Astrocyte (in vitro differentiated cells and primary cell): Measurements from ENCODE around the gene EPHA6. TPM values are rescaled to one million over a fixed set of nuclear protein-coding genes. Genes with fewer than 3 reads are reported as not detected.

ENCODE experiments used
- DNase-seq: peaks from one replicate; pipeline ENCODE4 v3.0.0-alpha.2; 2010; ENCODE audit warnings: low read depth
- FAIRE-seq: peaks from 2 replicates; lab custom pipeline; 2011; peaks lifted over from hg19 to GRCh38; lab: Jason Lieb, UNC
- H2AFZ ChIP-seq: 2 replicates; pipeline ENCODE4 v1.6.0; 2012; ENCODE audit warnings: low read depth, low read length, inconsistent platforms
- H3K27ac ChIP-seq: 2 replicates; pipeline ENCODE4 v1.5.1; 2011; ENCODE audit warnings: low read depth, low read length, inconsistent platforms
- H3K27me3 ChIP-seq: 2 replicates; pipeline ENCODE4 v1.6.0; 2011; ENCODE audit warnings: low read length, inconsistent platforms; ENCODE audit not compliant: insufficient read depth
- H3K36me3 ChIP-seq: 2 replicates; pipeline ENCODE4 v1.5.1; 2011; ENCODE audit warnings: low read length, inconsistent platforms; ENCODE audit not compliant: insufficient read depth
- H3K4me1 ChIP-seq: 2 replicates; pipeline ENCODE4 v1.5.1; 2011; ENCODE audit warnings: low read length, inconsistent platforms; ENCODE audit not compliant: insufficient read depth
- H3K4me2 ChIP-seq: 2 replicates; pipeline ENCODE4 v1.6.0; 2012; ENCODE audit warnings: low read length, inconsistent platforms
- H3K4me3 ChIP-seq: 2 replicates; pipeline ENCODE4 v1.5.1; 2011; ENCODE audit warnings: low read depth, mild to moderate bottlenecking, low read length, inconsistent platforms; ENCODE audit not compliant: insufficient read depth
- H3K79me2 ChIP-seq: 2 replicates; pipeline ENCODE4 v1.6.0; 2012; ENCODE audit warnings: mild to moderate bottlenecking, low read length, inconsistent platforms; ENCODE audit not compliant: insufficient read depth
- H3K9ac ChIP-seq: 2 replicates; pipeline ENCODE4 v1.6.0; 2012; ENCODE audit warnings: mild to moderate bottlenecking, low read length, inconsistent platforms
- H3K9me3 ChIP-seq: 2 replicates; pipeline ENCODE4 v1.5.1; 2012; ENCODE audit warnings: low read depth, mild to moderate bottlenecking, low read length, inconsistent platforms; ENCODE audit not compliant: insufficient read depth
- H4K20me1 ChIP-seq: 2 replicates; pipeline ENCODE4 v1.6.0; 2012; ENCODE audit warnings: low read length, inconsistent platforms; ENCODE audit not compliant: insufficient read depth
- H3K27ac Mint-ChIP-seq: one replicate; pipeline ENCODE4 v1.8.0; 2021; ENCODE audit warnings: mild to moderate bottlenecking, mixed read lengths; ENCODE audit not compliant: unreplicated experiment
- H3K27me3 Mint-ChIP-seq: one replicate; pipeline ENCODE4 v1.8.0; 2021; ENCODE audit warnings: low read depth, mixed read lengths; ENCODE audit not compliant: unreplicated experiment
- H3K36me3 Mint-ChIP-seq: one replicate; pipeline ENCODE4 v1.8.0; 2021; ENCODE audit warnings: low read depth, mixed read lengths; ENCODE audit not compliant: unreplicated experiment
- H3K4me1 Mint-ChIP-seq: one replicate; pipeline ENCODE4 v1.8.0; 2021; ENCODE audit warnings: low read depth, mixed read lengths; ENCODE audit not compliant: unreplicated experiment
- H3K4me3 Mint-ChIP-seq: one replicate; pipeline ENCODE4 v1.8.0; 2021; ENCODE audit warnings: mild to moderate bottlenecking, moderate library complexity, mixed read lengths; ENCODE audit not compliant: unreplicated experiment
- H3K9me3 Mint-ChIP-seq: one replicate; pipeline ENCODE4 v1.8.0; 2021; ENCODE audit warnings: mild to moderate bottlenecking, mixed read lengths; ENCODE audit not compliant: unreplicated experiment
- CTCF ChIP-seq: IDR thresholded peaks from 2 replicates; pipeline ENCODE4 v1.5.1; 2011; ENCODE audit warnings: low read depth, mild to moderate bottlenecking, inconsistent platforms, low read length, moderate library complexity; ENCODE audit not compliant: insufficient read depth
- EZH2 ChIP-seq: IDR thresholded peaks from 2 replicates; pipeline ENCODE4 v1.6.1; 2012; ENCODE audit warnings: mild to moderate bottlenecking, low read length, inconsistent platforms; ENCODE audit not compliant: insufficient read depth
- total RNA-seq: library from RNA; stranded (reverse); gene quantifications from 2 replicates; pipeline ENCODE4 v1.2.1, GENCODE V29; 2021

The EPHA6 gene
- total RNA-seq, 1 donor from 2014 or later = 1.7 TPM

GRCh38 chr3:96958856-96959255 is 144.5 kb downstream of the EPHA6 start:
- DNase-seq (no peak), FAIRE-seq (no peak)
- Histone ChIP-seq H2AFZ (no peak overlapping the region), H4K20me1 (no peaks in the 10 kb centered on the region), H3K4me3 (no peak overlapping the region), H3K79me2 (no peaks in the 10 kb centered on the region), H3K4me1 (no peaks in the 10 kb centered on the region), H3K9ac (no peak overlapping the region), H3K27ac (no peak overlapping the region), H3K27me3 (no peaks in the 10 kb centered on the region), H3K9me3 (no peaks in the 10 kb centered on the region), H3K4me2 (no peak overlapping the region), H3K36me3 (no peaks in the 10 kb centered on the region)
- TF ChIP-seq CTCF = no peak
- TF ChIP-seq EZH2 = no peak
- no peaks in the 10 kb centered on the region for H3K9me3 Mint-ChIP-seq
- H3K27me3 Mint-ChIP-seq = no peaks in the 10 kb centered on the region
- H3K36me3 Mint-ChIP-seq = no peaks in the 10 kb centered on the region
- H3K27ac Mint-ChIP-seq = no peak overlapping the region
- no peak overlapping the region for H3K4me3 Mint-ChIP-seq
- peaks cover 14% of the 10 kb centered on the region for H3K4me1 Mint-ChIP-seq

GRCh38 chr3:96959474-96959873 is 145.1 kb downstream of the EPHA6 start:
- FAIRE-seq (no peak), DNase-seq (no peak)
- Histone ChIP-seq H3K9ac (no peak overlapping the region), H3K4me1 (no peaks in the 10 kb centered on the region), H3K9me3 (no peaks in the 10 kb centered on the region), H3K79me2 (no peaks in the 10 kb centered on the region), H3K4me2 (no peak overlapping the region), H3K36me3 (no peaks in the 10 kb centered on the region), H3K27me3 (no peaks in the 10 kb centered on the region), H2AFZ (no peak overlapping the region), H4K20me1 (no peaks in the 10 kb centered on the region), H3K27ac (no peak overlapping the region), H3K4me3 (no peak overlapping the region)
- H3K27ac Mint-ChIP-seq = peak overlapping the region; percentile 84
- no peaks in the 10 kb centered on the region for H3K9me3 Mint-ChIP-seq
- no peaks in the 10 kb centered on the region for H3K36me3 Mint-ChIP-seq
- no peak overlapping the region for H3K4me3 Mint-ChIP-seq
- no peak for TF ChIP-seq CTCF
- no peak for TF ChIP-seq EZH2
- H3K27me3 Mint-ChIP-seq = no peaks in the 10 kb centered on the region
- peaks cover 11% of the 10 kb centered on the region for H3K4me1 Mint-ChIP-seq

GRCh38 chr3:96959901-96960641 is 145.7 kb downstream of the EPHA6 start:
- no peaks in the 10 kb centered on the region for H3K27me3 Mint-ChIP-seq
- Histone ChIP-seq H3K27ac (no peak overlapping the region), H3K9me3 (no peaks in the 10 kb centered on the region), H3K79me2 (no peaks in the 10 kb centered on the region), H3K4me1 (no peaks in the 10 kb centered on the region), H3K9ac (no peak overlapping the region), H2AFZ (no peak overlapping the region), H3K36me3 (no peaks in the 10 kb centered on the region), H4K20me1 (no peaks in the 10 kb centered on the region), H3K4me2 (no peak overlapping the region), H3K27me3 (no peaks in the 10 kb centered on the region), H3K4me3 (no peak overlapping the region)
- DNase-seq (no peak), FAIRE-seq (no peak)
- no peaks in the 10 kb centered on the region for H3K36me3 Mint-ChIP-seq
- H3K9me3 Mint-ChIP-seq = no peaks in the 10 kb centered on the region
- H3K4me3 Mint-ChIP-seq = no peak overlapping the region
- H3K4me1 Mint-ChIP-seq = peaks cover 10% of the 10 kb centered on the region
- no peak for TF ChIP-seq CTCF
- no peak for TF ChIP-seq EZH2
- peak overlapping the region; percentile 84 for H3K27ac Mint-ChIP-seq
